Vagina (tissue), 2 donors: ENCODE results near the gene MT1A. TPM values are rescaled to one million over a fixed set of nuclear protein-coding genes. Genes with fewer than 3 reads are reported as not detected.

Experiments
- DNase-seq, 2 donors: peaks; one replicate each; pipeline ENCODE4 v3.0.0-alpha.2; 2017; ENCODE audit errors: extremely low spot score in 2 of 2
- H3K27ac ChIP-seq: fragments of 200-600 bp; sonication (generic); one replicate; pipeline ENCODE4 v1.5.1; 2019
- H3K27me3 ChIP-seq: fragments of 200-600 bp; sonication (generic); one replicate; pipeline ENCODE4 v1.5.1; 2019
- H3K36me3 ChIP-seq, 2 donors: fragments of 200-600 bp; sonication (generic); one replicate each; pipeline ENCODE4 v1.5.1; 2017 to 2019
- H3K4me1 ChIP-seq: fragments of 200-600 bp; sonication (generic); one replicate; pipeline ENCODE4 v1.5.1; 2019
- H3K4me3 ChIP-seq, 2 donors: fragments of 200-600 bp; sonication (generic); 1 replicate in 1 of 2; 2 replicates in 1 of 2; pipeline ENCODE4 v1.5.1; 2016 to 2019
- H3K9me3 ChIP-seq: fragments of 200-600 bp; sonication (generic); one replicate; pipeline ENCODE4 v1.5.1; 2019
- POLR2A ChIP-seq, 2 donors: fragments of 450-650 bp; IDR thresholded peaks; one replicate each; pipeline ENCODE4 v1.6.1; 2017; ENCODE audit warnings: antibody characterized with exemption in 2 of 2, mild to moderate bottlenecking in 2 of 2, moderate library complexity in 2 of 2
- POLR2AphosphoS5 ChIP-seq, 2 donors: sonication (generic); formaldehyde crosslinking; IDR thresholded peaks; one replicate each; pipeline ENCODE4 v1.9.0; 2017; ENCODE audit warnings: antibody characterized with exemption in 2 of 2, mild to moderate bottlenecking in 2 of 2, low read depth in 1 of 2; ENCODE audit not compliant: insufficient read depth in 1 of 2
- intact Hi-C: fragments of 100-400 bp; cut with DNase I; formaldehyde crosslinking; loops from one replicate; pipeline ENCODE4 v1.15.1; 2023
- total RNA-seq: library from RNA; depleted of rRNA; stranded (reverse); fragments of >200 nt; gene quantifications from one replicate; pipeline ENCODE4 v1.2.3, GENCODE V29; 2016
- TF ChIP-seq, protein P1 (sequence below), 3 experiments: fragments of 450-650 bp in 2 of 3; fragments of 200-600 bp in 1 of 3; sonication (generic) in 1 of 3; IDR thresholded peaks; one replicate each; pipeline ENCODE4 v1.5.1; 2017 to 2019; ENCODE audit warnings: antibody characterized with exemption in 3 of 3, mild to moderate bottlenecking in 2 of 3, moderate library complexity in 2 of 3

The MT1A gene
- total RNA-seq, 1 donor from 2014 or later: 110 TPM

DNA sequence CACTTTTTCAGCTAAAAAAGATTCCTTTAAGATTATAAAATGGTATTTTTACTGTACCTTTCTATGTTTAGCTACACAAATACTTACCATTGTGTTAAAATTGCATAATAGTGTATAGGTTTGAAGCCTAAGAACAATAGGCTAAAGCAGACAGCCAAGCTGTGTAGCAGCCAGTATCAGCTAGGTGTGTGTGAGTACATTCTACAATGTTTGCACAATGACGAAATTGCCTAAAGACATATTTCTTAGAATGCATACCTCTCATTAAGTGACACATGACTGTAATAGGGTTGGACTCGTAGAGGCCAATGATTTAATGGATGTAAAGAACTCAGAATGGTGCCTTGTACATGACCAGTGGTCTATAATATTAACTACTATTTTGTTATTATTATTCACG is 11.4 kb downstream of the MT1A start:
- DNase-seq: no peak
- no peaks in the 10 kb centered on the region for H3K4me1 ChIP-seq
- H3K27ac ChIP-seq: no peak overlapping the region
- H3K36me3 ChIP-seq: no peaks in the 10 kb centered on the region
- intact Hi-C loops: no loop called here
- no peak overlapping the region for H3K4me3 ChIP-seq
- H3K9me3 ChIP-seq: no peaks in the 10 kb centered on the region
- no peaks in the 10 kb centered on the region for H3K27me3 ChIP-seq
- TF ChIP-seq POLR2AphosphoS5 (IDR thresholded peaks at IDR 0.05; ENCODE audit: insufficient read depth in 1 of 2, low read depth in 1 of 2) (peak in 1 of 2 donors; percentile 85), POLR2A (IDR thresholded peaks at IDR 0.05) (no peak)
- TF ChIP-seq, protein P1, sequence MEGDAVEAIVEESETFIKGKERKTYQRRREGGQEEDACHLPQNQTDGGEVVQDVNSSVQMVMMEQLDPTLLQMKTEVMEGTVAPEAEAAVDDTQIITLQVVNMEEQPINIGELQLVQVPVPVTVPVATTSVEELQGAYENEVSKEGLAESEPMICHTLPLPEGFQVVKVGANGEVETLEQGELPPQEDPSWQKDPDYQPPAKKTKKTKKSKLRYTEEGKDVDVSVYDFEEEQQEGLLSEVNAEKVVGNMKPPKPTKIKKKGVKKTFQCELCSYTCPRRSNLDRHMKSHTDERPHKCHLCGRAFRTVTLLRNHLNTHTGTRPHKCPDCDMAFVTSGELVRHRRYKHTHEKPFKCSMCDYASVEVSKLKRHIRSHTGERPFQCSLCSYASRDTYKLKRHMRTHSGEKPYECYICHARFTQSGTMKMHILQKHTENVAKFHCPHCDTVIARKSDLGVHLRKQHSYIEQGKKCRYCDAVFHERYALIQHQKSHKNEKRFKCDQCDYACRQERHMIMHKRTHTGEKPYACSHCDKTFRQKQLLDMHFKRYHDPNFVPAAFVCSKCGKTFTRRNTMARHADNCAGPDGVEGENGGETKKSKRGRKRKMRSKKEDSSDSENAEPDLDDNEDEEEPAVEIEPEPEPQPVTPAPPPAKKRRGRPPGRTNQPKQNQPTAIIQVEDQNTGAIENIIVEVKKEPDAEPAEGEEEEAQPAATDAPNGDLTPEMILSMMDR (IDR thresholded peaks at IDR 0.05): no peak

DNA sequence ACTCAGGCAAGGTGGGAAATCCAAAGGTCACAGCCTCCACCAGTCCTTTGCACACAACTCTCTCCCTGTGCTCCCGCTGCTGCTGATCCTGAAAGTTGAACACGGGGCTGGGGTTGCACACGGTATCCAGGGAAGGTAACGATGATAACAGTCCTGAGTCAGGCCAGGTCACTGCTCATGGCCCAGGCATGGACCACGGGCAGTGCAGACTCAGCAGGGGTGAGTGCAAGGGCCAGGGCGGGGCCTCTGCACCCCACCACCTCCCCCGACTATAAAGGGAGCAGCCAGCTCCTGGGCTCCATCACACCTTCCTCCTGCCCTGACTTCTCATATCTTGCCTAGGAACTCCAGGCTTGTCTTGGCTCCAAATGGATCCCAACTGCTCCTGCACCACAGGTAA is 13.1 kb downstream of the MT1A start, which contains the start of gene MT1B:
Gene MT1B, plus strand, starts transcription at position 301 of the 400 bp plus-strand sequence. Its CDS starts 68 bp downstream, at position 369.
- Histone ChIP-seq H3K9me3 (no peaks in the 10 kb centered on the region), H3K4me3 (no peak within 1 kb of the TSS), H3K27ac (no peak within 1 kb of the TSS), H3K36me3 (no peaks in the 10 kb centered on the region), H3K27me3 (no peaks in the 10 kb centered on the region), H3K4me1 (no peaks in the 10 kb centered on the region)
- DNase-seq: no peak
- intact Hi-C loops: no loop called here
- TF ChIP-seq POLR2AphosphoS5 (IDR thresholded peaks at IDR 0.05; ENCODE audit: insufficient read depth in 1 of 2, low read depth in 1 of 2) (no peak), POLR2A (IDR thresholded peaks at IDR 0.05) (no peak)
- TF ChIP-seq, protein P1 (IDR thresholded peaks at IDR 0.05): no peak

DNA sequence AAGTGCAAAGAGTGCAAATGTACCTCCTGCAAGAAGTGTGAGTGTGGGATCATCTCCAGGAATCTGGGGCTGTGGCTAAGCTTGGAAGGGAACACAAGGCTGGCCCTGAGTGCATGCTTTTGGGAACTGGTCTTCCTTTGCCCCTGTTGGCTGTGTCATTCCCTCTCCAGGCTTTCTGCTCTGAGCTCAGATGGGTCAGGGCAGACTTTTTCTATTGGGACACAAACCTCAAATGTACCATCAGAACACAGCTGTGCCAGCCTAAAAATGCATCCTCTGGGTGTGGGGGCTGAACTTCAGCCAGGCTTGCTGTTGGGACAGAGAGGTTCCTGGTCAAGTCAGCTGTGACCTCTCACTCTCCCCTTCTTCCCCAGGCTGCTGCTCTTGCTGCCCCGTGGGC is 14.1 kb downstream of the MT1A start:
- Histone ChIP-seq H3K4me3 (no peak overlapping the region), H3K4me1 (peaks cover 5% of the 10 kb centered on the region), H3K36me3 (no peaks in the 10 kb centered on the region), H3K27ac (no peak overlapping the region), H3K27me3 (no peaks in the 10 kb centered on the region), H3K9me3 (no peaks in the 10 kb centered on the region)
- DNase-seq: no peak
- intact Hi-C loops: no loop called here
- TF ChIP-seq POLR2A (IDR thresholded peaks at IDR 0.05): no peak
- TF ChIP-seq, protein P1 (IDR thresholded peaks at IDR 0.05): no peak
- no peak for TF ChIP-seq POLR2AphosphoS5 (IDR thresholded peaks at IDR 0.05; ENCODE audit: insufficient read depth in 1 of 2, low read depth in 1 of 2)

DNA sequence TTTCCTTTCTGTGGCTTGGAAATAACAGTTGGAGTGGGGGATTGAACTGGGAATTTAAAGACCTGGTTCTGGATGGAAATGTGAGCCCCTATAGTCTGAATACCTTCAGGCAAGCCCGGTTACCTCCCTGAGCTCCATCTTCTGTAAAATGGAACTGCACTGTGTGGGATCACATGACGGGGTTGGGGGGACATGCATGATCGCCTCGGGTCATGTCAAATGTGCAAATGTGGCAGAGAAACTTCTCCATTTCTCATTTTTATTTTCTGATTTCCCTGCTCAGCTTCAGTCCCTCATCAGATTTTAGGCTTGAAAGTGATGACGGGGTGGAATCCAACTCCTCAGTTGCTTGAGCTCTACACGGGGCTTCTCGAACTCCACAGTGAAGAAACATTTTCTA is 14.8 kb downstream of the MT1A start:
- intact Hi-C loops: no loop called here
- TF ChIP-seq POLR2AphosphoS5 (IDR thresholded peaks at IDR 0.05; ENCODE audit: insufficient read depth in 1 of 2, low read depth in 1 of 2) (no peak), POLR2A (IDR thresholded peaks at IDR 0.05) (no peak)
- TF ChIP-seq, protein P1 (IDR thresholded peaks at IDR 0.05): no peak
- H3K27ac ChIP-seq: no peak overlapping the region
- H3K4me3 ChIP-seq: no peak overlapping the region
- no peaks in the 10 kb centered on the region for H3K36me3 ChIP-seq
- no peaks in the 10 kb centered on the region for H3K9me3 ChIP-seq
- peaks cover 12% of the 10 kb centered on the region for H3K4me1 ChIP-seq
- no peaks in the 10 kb centered on the region for H3K27me3 ChIP-seq
- DNase-seq: no peak

DNA sequence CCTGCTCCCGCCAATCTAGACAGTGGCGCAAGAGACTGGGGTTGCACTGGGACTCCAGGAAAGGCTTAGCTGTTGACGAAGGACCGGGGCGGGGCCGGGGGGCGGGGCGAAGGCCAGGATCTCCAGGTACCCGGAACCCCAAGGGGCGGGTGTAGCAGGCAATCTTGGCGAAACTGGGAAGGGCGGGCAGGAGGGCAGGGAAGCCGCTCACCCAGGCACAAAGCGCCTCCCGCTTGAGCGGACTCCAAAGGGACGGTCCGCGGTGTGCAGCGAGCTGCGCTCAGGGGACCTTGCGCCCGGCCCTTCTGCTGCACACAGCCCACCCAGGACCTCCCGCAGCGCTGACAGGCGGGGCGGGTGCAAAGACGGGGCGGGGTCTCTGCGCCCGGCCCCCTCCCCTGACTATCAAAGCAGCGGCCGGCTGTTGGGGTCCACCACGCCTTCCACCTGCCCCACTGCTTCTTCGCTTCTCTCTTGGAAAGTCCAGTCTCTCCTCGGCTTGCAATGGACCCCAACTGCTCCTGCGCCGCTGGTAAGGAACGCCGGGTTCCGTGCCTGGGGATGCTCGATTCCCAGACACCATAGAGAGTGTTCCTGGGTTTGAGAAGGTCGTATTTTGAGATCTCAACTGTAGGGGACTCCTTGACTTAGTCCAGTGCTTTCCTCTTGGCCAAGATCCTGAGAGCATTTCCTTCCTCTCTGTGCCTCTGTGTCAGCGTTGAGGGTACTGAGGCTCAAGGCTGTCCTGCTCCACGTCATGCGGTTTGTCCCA is 19.3 kb downstream of the MT1A start, which contains the start of gene MT1F:
Gene MT1F, plus strand, starts transcription at position 405 of the 772 bp plus-strand sequence. Its CDS starts 100 bp downstream, at position 505.
- Histone ChIP-seq H3K4me3 (peak within 1 kb of the TSS; percentile 52 to 62), H3K27me3 (no peaks in the 10 kb centered on the region), H3K36me3 (no peaks in the 10 kb centered on the region), H3K4me1 (peaks cover 22% of the 10 kb centered on the region), H3K9me3 (no peaks in the 10 kb centered on the region), H3K27ac (peak within 1 kb of the TSS; percentile 57)
- peak in 1 of 2 donors; percentile 92 for DNase-seq
- intact Hi-C loops: no loop called here
- TF ChIP-seq, protein P1 (IDR thresholded peaks at IDR 0.05): no peak
- TF ChIP-seq POLR2A (IDR thresholded peaks at IDR 0.05): no peak
- peak in 1 of 2 donors; percentile 57 for TF ChIP-seq POLR2AphosphoS5 (IDR thresholded peaks at IDR 0.05; ENCODE audit: insufficient read depth in 1 of 2, low read depth in 1 of 2)
